HG03457 (cell line): ENCODE results near the gene ZC3H18.

Source experiments
- ATAC-seq: cut with Tn5 transposase; IDR thresholded peaks from one replicate; pipeline ENCODE4 v1.9.1; 2021; ENCODE audit warnings: moderate number of reproducible peaks; ENCODE audit not compliant: unreplicated experiment

Gene ZC3H18

GRCh38 chr16:88548985-88549384, 21.2 kb upstream of the ZC3H18 start:
- no peak for ATAC-seq

- ATAC-seq: no peak
Measured at GRCh38 chr16:88549671-88550245, 20.4 kb upstream of the ZC3H18 start.

- ATAC-seq: no peak
Measured at GRCh38 chr16:88550246-88550661, 19.9 kb upstream of the ZC3H18 start.

GRCh38 chr16:88552166-88552565, 18.0 kb upstream of the ZC3H18 start:
- ATAC-seq: no peak

- no peak for ATAC-seq
Measured at GRCh38 chr16:88552815-88553214, 17.4 kb upstream of the ZC3H18 start.

- ATAC-seq: no peak
Measured at GRCh38 chr16:88553739-88554138, 16.5 kb upstream of the ZC3H18 start.

GRCh38 chr16:88554711-88555264, 15.4 kb upstream of the ZC3H18 start:
- ATAC-seq: no peak

GRCh38 chr16:88556294-88556988, 13.8 kb upstream of the ZC3H18 start:
- no peak for ATAC-seq

GRCh38 chr16:88558457-88559442, 11.5 kb upstream of the ZC3H18 start:
- ATAC-seq: no peak

- no peak for ATAC-seq
Measured at GRCh38 chr16:88560714-88561484, 9.3 kb upstream of the ZC3H18 start.

GRCh38 chr16:88561485-88562359, 8.5 kb upstream of the ZC3H18 start:
- no peak for ATAC-seq

- ATAC-seq: no peak
Measured at GRCh38 chr16:88566158-88566557, 4.0 kb upstream of the ZC3H18 start.

GRCh38 chr16:88568710-88569613, 1.2 kb upstream of the ZC3H18 start:
- no peak for ATAC-seq

GRCh38 chr16:88569614-88569984, 604 bp upstream of the ZC3H18 start:
- ATAC-seq: peak; percentile 15

- ATAC-seq: peak; percentile 16
Measured at GRCh38 chr16:88570691-88571092, 489 bp downstream of the ZC3H18 start.

- no peak for ATAC-seq
Measured at GRCh38 chr16:88575251-88575650, 5.0 kb downstream of the ZC3H18 start.

GRCh38 chr16:88576307-88576706, 6.1 kb downstream of the ZC3H18 start:
- ATAC-seq: no peak

GRCh38 chr16:88577166-88577565, 7.0 kb downstream of the ZC3H18 start:
- no peak for ATAC-seq
